Heart left ventricle (tissue), 13 donors: ENCODE data around the gene VPS37D.

Experiments used
- POLR2A ChIP-seq, 2 donors: fragments of 450-650 bp; IDR thresholded peaks; one replicate each; pipeline ENCODE4 v1.6.1; 2017; ENCODE audit warnings: antibody characterized with exemption in 2 of 2, mild to moderate bottlenecking in 2 of 2, moderate library complexity in 2 of 2
- TF ChIP-seq, protein P1 (sequence below), 12 donors: fragments of 200-600 bp; sonication (generic) in 4 of 12; IDR thresholded peaks; one replicate each; pipeline versions ENCODE4 v1.5.0 to v1.8.0; 2018 to 2022; ENCODE audit warnings: antibody characterized with exemption in 12 of 12, mild to moderate bottlenecking in 5 of 12
- donor health status: ischemic (EF 13 %, LVEDD 7.1; RV severe dilation, severe dysfunction).
- donor health status: DM: no; HTN: yes; CAD: no.
- donor health status: DM: no; HTN: no; CAD: no.
- donor health status: ischemic (EF 25% LVEDD 6.9; RV normal size, moderate dysfunction).
- donor health status: ischemic (EF 25% LVEDD 5.7; RV mildly dilated, moderate dysfunction).
- donor health status: ischemic (EF 35%, LVEDD 5.7; RV mildly dilated, moderate dysfunction).
- donor health status: nonischemic (EF 11% LVEDD 7.7; RV severe dilation, severe dysfunction).
- donor health status: DM: yes; HTN: yes; CAD: no.
- donor health status: PGD.
- donor health status: ischemic (EF 29% LVEDD 5.4; RV normal size, mild dysfunction).
- donor health status: nonischemic (EF 23%, LVEDD 6.1; RV moderate dilation, normal function).

DNA sequence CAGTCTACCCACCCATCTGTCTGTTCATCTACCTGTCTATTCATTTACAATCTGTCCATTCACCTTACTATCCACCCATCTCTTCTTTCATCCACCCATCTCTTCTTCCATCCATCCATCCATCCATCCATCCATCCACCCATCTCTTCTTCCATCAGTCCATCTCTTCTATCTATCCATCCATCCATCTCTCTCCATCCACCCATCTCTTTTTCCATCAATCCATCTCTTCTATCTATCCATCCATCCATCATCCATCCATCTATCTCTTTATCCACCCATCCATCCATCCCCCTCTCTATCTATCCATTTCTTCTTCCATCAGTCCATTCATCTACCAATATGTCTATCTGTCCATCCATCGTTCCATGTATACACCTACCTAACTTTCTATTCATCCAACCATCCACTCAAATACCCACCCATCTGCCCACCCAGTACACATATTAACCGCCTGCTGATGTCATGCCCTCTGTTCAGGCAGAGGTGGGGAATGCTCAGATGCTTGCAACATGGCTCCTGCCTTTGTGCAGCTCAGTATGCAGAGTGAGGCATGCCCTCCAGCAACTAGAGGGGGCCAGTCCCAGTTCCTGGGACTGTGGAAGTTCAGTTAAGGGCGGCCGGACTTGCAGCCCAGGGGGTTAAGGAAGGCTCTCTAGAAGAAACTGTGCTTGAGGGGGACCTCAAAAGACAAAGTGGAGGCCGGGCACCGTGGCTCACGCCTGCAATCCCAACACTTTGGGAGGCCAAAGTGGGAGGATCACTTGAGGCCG, 32.0 kb upstream of the VPS37D start:
- no peak for TF ChIP-seq POLR2A (IDR thresholded peaks at IDR 0.05)
- TF ChIP-seq, protein P1, sequence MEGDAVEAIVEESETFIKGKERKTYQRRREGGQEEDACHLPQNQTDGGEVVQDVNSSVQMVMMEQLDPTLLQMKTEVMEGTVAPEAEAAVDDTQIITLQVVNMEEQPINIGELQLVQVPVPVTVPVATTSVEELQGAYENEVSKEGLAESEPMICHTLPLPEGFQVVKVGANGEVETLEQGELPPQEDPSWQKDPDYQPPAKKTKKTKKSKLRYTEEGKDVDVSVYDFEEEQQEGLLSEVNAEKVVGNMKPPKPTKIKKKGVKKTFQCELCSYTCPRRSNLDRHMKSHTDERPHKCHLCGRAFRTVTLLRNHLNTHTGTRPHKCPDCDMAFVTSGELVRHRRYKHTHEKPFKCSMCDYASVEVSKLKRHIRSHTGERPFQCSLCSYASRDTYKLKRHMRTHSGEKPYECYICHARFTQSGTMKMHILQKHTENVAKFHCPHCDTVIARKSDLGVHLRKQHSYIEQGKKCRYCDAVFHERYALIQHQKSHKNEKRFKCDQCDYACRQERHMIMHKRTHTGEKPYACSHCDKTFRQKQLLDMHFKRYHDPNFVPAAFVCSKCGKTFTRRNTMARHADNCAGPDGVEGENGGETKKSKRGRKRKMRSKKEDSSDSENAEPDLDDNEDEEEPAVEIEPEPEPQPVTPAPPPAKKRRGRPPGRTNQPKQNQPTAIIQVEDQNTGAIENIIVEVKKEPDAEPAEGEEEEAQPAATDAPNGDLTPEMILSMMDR (IDR thresholded peaks at IDR 0.05), result no peak
